Activated CD8-positive, alpha-beta T cell treated with anti-CD3 and anti-CD28 coated beads for 36 hours (primary cell): ENCODE results near the gene SOCS6. TPM values are rescaled to one million over a fixed set of nuclear protein-coding genes. Genes with fewer than 3 reads are reported as not detected.

Source experiments
- ATAC-seq: fragments of 200-7000 bp; cut with Tn5 transposase; one replicate; pipeline ENCODE4 v1.10.0; 2021; ENCODE audit warnings: mild to moderate bottlenecking, moderate library complexity
- CTCF ChIA-PET: fragments of 350-600 bp; sonication (Branson Sonifier 250); formaldehyde crosslinking; loops from one replicate; lab custom pipeline; 2021; ENCODE audit warnings: antibody characterized with exemption; lab: Charles Lee
- POLR2A ChIA-PET: fragments of 350-600 bp; sonication (Branson Sonifier 250); formaldehyde crosslinking; loops from one replicate; lab custom pipeline; 2021; ENCODE audit warnings: antibody characterized with exemption; lab: Charles Lee
- DNase-seq: peaks from one replicate; pipeline ENCODE4 v3.0.0-alpha.2; 2020
- H3K27ac Mint-ChIP-seq: one replicate; pipeline ENCODE4 v1.8.0; 2021; ENCODE audit warnings: mild to moderate bottlenecking, mixed read lengths
- H3K27me3 Mint-ChIP-seq: one replicate; pipeline ENCODE4 v1.8.0; 2021; ENCODE audit warnings: mixed read lengths
- H3K36me3 Mint-ChIP-seq: one replicate; pipeline ENCODE4 v1.8.0; 2021; ENCODE audit warnings: low read depth, mixed read lengths
- H3K4me1 Mint-ChIP-seq: one replicate; pipeline ENCODE4 v1.8.0; 2021; ENCODE audit warnings: low read depth, mixed read lengths
- H3K4me3 Mint-ChIP-seq: one replicate; pipeline ENCODE4 v1.8.0; 2021; ENCODE audit warnings: mild to moderate bottlenecking, moderate library complexity, mixed read lengths
- H3K9me3 Mint-ChIP-seq: one replicate; pipeline ENCODE4 v1.8.0; 2021; ENCODE audit warnings: mixed read lengths
- intact Hi-C: fragments of 100-400 bp; cut with micrococcal nuclease; formaldehyde crosslinking; loops from one replicate; pipeline ENCODE4 v1.10.0; 2022
- total RNA-seq, 2 experiments: library from RNA; stranded (reverse); gene quantifications; one replicate each; pipeline ENCODE4 v1.2.3, GENCODE V29; 2021
- TF ChIP-seq, protein P1 (sequence below): fragments of 200-600 bp; IDR thresholded peaks from one replicate; pipeline ENCODE4 v1.8.0; 2022; ENCODE audit warnings: antibody characterized with exemption, mild to moderate bottlenecking

SOCS6 gene
- total RNA-seq, 2 experiments from 2014 or later, result 0.47 to 0.60 TPM

DNA sequence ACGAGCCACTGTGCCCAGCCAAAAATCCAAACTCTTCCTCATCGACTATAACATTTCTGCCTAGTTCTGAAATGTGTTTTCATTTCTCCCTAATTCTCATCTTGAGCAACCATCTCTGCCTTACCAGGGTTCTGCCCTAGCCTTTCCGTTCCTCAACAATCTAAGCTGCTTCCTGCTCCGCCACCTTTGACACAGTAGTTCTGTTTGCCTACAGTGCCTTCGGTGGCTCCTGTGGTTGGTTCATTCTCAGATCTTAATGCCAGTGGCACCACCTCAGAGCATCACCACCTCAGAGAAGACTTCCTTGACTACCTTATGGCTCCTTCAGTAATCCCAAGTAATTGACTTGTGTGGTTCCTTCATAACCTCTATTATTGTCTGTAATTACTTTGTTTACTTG lies 3.8 kb downstream of the SOCS6 start:
- ATAC-seq (no peak), DNase-seq (no peak)
- Mint-ChIP-seq H3K4me1 (peaks cover 5% of the 10 kb centered on the region), H3K27me3 (peaks cover 33% of the 10 kb centered on the region), H3K36me3 (no peaks in the 10 kb centered on the region), H3K27ac (no peak overlapping the region), H3K4me3 (no peak overlapping the region), H3K9me3 (no peaks in the 10 kb centered on the region)
- ChIA-PET CTCF (no interaction called here), POLR2A (no interaction called here)
- TF ChIP-seq, protein P1, sequence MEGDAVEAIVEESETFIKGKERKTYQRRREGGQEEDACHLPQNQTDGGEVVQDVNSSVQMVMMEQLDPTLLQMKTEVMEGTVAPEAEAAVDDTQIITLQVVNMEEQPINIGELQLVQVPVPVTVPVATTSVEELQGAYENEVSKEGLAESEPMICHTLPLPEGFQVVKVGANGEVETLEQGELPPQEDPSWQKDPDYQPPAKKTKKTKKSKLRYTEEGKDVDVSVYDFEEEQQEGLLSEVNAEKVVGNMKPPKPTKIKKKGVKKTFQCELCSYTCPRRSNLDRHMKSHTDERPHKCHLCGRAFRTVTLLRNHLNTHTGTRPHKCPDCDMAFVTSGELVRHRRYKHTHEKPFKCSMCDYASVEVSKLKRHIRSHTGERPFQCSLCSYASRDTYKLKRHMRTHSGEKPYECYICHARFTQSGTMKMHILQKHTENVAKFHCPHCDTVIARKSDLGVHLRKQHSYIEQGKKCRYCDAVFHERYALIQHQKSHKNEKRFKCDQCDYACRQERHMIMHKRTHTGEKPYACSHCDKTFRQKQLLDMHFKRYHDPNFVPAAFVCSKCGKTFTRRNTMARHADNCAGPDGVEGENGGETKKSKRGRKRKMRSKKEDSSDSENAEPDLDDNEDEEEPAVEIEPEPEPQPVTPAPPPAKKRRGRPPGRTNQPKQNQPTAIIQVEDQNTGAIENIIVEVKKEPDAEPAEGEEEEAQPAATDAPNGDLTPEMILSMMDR, result no peak
- intact Hi-C loops, result loop anchor here (10.0 kb wide), 1 partner anchor 98 kb away; no protein-coding TSS in a partner anchor

DNA sequence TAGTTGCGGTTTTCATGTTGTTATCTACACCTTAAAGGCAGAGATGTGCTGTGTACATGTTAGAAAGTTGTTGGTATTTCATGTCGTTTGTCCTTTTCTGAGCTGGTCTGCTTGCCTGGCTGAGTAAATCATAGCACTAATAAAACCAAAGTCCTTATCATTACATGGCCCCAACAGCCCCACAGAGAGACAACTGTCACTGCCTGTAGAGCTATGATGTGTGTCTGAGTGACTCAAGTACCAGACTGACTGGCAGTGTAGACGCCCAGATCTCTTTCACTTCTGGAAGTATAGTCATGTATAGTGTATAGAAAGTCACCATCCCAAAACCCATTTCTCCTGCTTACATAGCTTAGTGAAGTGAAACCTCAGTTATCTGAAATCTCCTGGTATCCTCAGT lies 4.3 kb downstream of the SOCS6 start:
- CTCF ChIA-PET, result no interaction called here
- ATAC-seq (no peak), DNase-seq (no peak)
- Mint-ChIP-seq H3K27ac (no peak overlapping the region), H3K27me3 (peaks cover 31% of the 10 kb centered on the region), H3K4me3 (no peak overlapping the region), H3K9me3 (no peaks in the 10 kb centered on the region), H3K4me1 (peaks cover 5% of the 10 kb centered on the region), H3K36me3 (no peaks in the 10 kb centered on the region)
- TF ChIP-seq, protein P1, result no peak
- intact Hi-C loops, result loop anchor here (10.0 kb wide), 1 partner anchor 98 kb away; no protein-coding TSS in a partner anchor
- POLR2A ChIA-PET, result no interaction called here

DNA sequence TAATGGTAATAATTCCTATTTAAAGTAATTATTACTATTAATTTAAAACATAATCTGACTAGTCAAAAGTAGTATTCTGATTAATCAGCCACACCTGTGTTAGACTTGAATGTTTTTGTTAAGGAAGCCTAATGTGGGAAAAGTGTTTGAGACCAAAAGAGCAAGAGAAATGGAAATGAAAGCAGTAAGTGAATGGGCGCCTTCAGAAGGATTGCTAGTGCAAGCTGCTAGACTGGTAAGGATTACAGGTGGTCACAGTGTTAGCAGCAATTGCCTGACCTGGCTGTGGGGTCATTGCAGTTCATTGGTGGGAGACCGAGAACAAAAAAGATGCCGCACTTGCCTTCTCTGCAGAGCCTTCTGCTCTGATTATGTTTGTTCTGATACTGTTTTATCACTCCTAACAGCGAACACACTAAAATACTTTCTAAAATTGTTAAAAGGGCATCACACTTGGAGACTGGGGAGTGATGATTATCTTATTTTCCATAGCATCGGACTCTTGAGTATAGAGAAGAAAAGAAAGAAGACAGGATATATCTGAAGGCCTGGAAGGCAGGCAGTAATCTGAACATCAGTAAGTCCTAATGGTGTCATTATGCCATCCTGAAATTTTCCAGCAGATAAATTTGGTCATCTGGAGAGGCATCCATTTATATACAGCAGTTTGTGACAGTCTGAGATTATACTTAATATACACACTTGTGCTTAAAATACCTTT lies 5.8 kb downstream of the SOCS6 start:
- Mint-ChIP-seq H3K9me3 (no peaks in the 10 kb centered on the region), H3K36me3 (no peaks in the 10 kb centered on the region), H3K4me1 (peaks cover 5% of the 10 kb centered on the region), H3K27me3 (peaks cover 30% of the 10 kb centered on the region), H3K27ac (no peak overlapping the region), H3K4me3 (no peak overlapping the region)
- ChIA-PET POLR2A (no interaction called here), CTCF (no interaction called here)
- ATAC-seq, result no peak
- TF ChIP-seq, protein P1, result no peak
- DNase-seq, result no peak
- intact Hi-C loops, result loop anchor here (10.0 kb wide), 1 partner anchor 100 kb away; no protein-coding TSS in a partner anchor

DNA sequence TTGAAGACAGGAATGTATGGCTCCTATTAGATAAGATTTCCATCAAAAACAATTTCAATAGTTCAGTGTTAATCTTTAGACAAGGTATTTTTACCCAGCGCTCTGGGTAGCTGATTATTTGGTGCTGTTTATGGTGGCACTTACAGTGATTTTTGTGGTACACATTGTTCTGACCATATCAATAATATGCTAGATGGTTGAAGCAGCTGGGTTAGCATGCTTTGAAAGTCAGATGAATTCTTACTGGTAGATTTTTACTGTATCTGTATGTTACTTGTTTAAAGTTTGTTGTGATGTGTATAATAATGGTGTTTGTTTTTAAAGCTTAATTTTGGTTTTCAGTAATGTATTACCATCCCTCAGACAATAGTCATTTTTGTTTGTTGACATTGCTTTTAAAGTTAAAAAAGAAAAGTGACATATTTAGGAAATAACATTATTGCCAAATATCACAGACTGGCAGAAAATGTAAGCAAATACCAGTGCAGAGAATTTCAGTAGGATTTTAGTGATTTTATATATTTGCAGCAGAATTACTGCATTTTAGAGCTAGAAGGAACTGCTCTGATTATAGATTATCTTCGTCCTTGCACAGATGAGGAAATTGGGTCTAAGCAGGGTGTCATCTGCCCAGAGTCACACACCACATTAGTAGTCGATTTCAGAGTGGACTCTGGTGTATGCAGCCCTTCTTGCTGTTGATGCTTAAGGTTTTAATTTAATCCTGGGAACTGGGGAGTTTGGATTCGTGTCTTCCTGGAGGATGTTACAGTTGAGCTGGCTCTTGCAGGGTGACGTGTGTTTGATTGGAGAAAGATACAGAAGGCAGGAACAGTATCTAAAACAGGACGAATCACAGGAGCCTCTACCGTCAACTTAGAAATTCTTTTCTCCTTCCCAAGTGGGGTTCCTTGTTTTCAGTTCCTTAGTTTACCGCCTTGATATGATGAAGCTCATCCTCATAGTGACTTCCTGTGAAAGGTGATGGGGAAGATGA lies 6.6 kb downstream of the SOCS6 start:
- no peak overlapping the region for H3K4me3 Mint-ChIP-seq
- intact Hi-C loops, result loop anchor here (10.0 kb wide), 1 partner anchor 101 kb away; no protein-coding TSS in a partner anchor

More for the DNA sequence above, 6.6 kb downstream of the SOCS6 start:
- DNase-seq (no peak), ATAC-seq (no peak)
- H3K27me3 Mint-ChIP-seq, result peaks cover 24% of the 10 kb centered on the region
- no peaks in the 10 kb centered on the region for H3K9me3 Mint-ChIP-seq
- no peaks in the 10 kb centered on the region for H3K4me1 Mint-ChIP-seq
- POLR2A ChIA-PET, result no interaction called here
- H3K27ac Mint-ChIP-seq, result no peak overlapping the region
- TF ChIP-seq, protein P1, result no peak
- CTCF ChIA-PET, result no interaction called here
- no peaks in the 10 kb centered on the region for H3K36me3 Mint-ChIP-seq
